ENCODE measurements around the gene C20orf144.

C20orf144 gene

GRCh38 chr20:33679758-33680485, 17.8 kb downstream of the C20orf144 start:
- Histone ChIP-seq H3K4me3 (ENCODE audit: extremely low read depth, insufficient read depth, low read length, poor library complexity, severe bottlenecking) (no peak overlapping the region), H3K27ac (ENCODE audit: low read depth, low read length, severe bottlenecking) (no peak overlapping the region), H3K4me1 (ENCODE audit: control insufficient read depth, insufficient read depth, low read length, poor library complexity, severe bottlenecking) (peaks cover 12% of the 10 kb centered on the region), H3K9me3 (ENCODE audit: control insufficient read depth, low read length) (no peaks in the 10 kb centered on the region), H3K36me3 (ENCODE audit: control insufficient read depth, insufficient read depth, low read length) (peaks cover 45% of the 10 kb centered on the region)
- WGBS, 2 experiments (ENCODE audit: insufficient coverage in 2 of 2), result 91% methylated on average over 17 to 20 of the region's 20 CpGs

GRCh38 chr20:33680686-33681085, 18.6 kb downstream of the C20orf144 start:
- H3K4me3 ChIP-seq (ENCODE audit: extremely low read depth, insufficient read depth, low read length, poor library complexity, severe bottlenecking), result no peak overlapping the region
- no peak overlapping the region for H3K27ac ChIP-seq (ENCODE audit: low read depth, low read length, severe bottlenecking)
- no peaks in the 10 kb centered on the region for H3K9me3 ChIP-seq (ENCODE audit: control insufficient read depth, low read length)
- peaks cover 10% of the 10 kb centered on the region for H3K4me1 ChIP-seq (ENCODE audit: control insufficient read depth, insufficient read depth, low read length, poor library complexity, severe bottlenecking)
- WGBS, 2 experiments (ENCODE audit: insufficient coverage in 2 of 2), result 100% methylated on average over 1 of the region's 2 CpGs; no CpG with 5 or more reads in 1 of the 2 experiments
- H3K36me3 ChIP-seq (ENCODE audit: control insufficient read depth, insufficient read depth, low read length), result peaks cover 43% of the 10 kb centered on the region

DNA sequence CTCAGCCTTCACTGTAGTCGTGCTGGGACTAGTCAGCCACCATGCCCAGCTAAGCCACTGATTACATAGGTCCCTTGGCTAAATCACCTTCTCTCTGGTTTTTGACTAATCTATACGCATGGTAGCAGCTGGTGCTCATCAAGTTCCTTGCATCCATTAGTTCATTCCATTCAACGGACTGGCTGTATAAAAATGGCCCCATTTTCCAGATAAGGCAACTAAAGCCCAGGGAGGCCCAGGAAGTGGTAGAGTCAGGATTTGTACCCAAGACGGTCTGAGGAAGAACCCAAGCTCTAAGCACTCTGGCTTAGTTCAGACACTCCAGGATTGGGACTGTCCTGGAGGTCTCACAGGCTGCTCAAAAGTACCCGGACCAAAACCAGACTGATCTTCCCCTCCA, 19.2 kb downstream of the C20orf144 start:
- 96 to 99% methylated on average over 4 to 5 of the region's 5 CpGs for WGBS, 2 experiments (ENCODE audit: insufficient coverage in 2 of 2)
- H3K9me3 ChIP-seq (ENCODE audit: control insufficient read depth, low read length), result no peaks in the 10 kb centered on the region
- H3K27ac ChIP-seq (ENCODE audit: low read depth, low read length, severe bottlenecking), result no peak overlapping the region
- peaks cover 8% of the 10 kb centered on the region for H3K4me1 ChIP-seq (ENCODE audit: control insufficient read depth, insufficient read depth, low read length, poor library complexity, severe bottlenecking)
- no peak overlapping the region for H3K4me3 ChIP-seq (ENCODE audit: extremely low read depth, insufficient read depth, low read length, poor library complexity, severe bottlenecking)
- H3K36me3 ChIP-seq (ENCODE audit: control insufficient read depth, insufficient read depth, low read length), result peaks cover 38% of the 10 kb centered on the region

GRCh38 chr20:33681728-33682353, 19.7 kb downstream of the C20orf144 start:
- Histone ChIP-seq H3K9me3 (ENCODE audit: control insufficient read depth, low read length) (no peaks in the 10 kb centered on the region), H3K4me3 (ENCODE audit: extremely low read depth, insufficient read depth, low read length, poor library complexity, severe bottlenecking) (no peak overlapping the region), H3K27ac (ENCODE audit: low read depth, low read length, severe bottlenecking) (no peak overlapping the region), H3K36me3 (ENCODE audit: control insufficient read depth, insufficient read depth, low read length) (peaks cover 32% of the 10 kb centered on the region), H3K4me1 (ENCODE audit: control insufficient read depth, insufficient read depth, low read length, poor library complexity, severe bottlenecking) (peaks cover 11% of the 10 kb centered on the region)
- WGBS, 2 experiments (ENCODE audit: insufficient coverage in 2 of 2), result 87 to 93% methylated on average over 9 of the region's 9 CpGs

GRCh38 chr20:33684533-33685327, 22.6 kb downstream of the C20orf144 start:
- WGBS, 2 experiments (ENCODE audit: insufficient coverage in 2 of 2), result 39 to 48% methylated on average over 7 to 8 of the region's 10 CpGs
- peak overlapping the region; percentile 53 for H3K4me3 ChIP-seq (ENCODE audit: extremely low read depth, insufficient read depth, low read length, poor library complexity, severe bottlenecking)

GRCh38 chr20:33685328-33686099, 23.4 kb downstream of the C20orf144 start:
- Histone ChIP-seq H3K36me3 (ENCODE audit: control insufficient read depth, insufficient read depth, low read length) (peaks cover 2% of the 10 kb centered on the region), H3K4me1 (ENCODE audit: control insufficient read depth, insufficient read depth, low read length, poor library complexity, severe bottlenecking) (peaks cover 35% of the 10 kb centered on the region), H3K4me3 (ENCODE audit: extremely low read depth, insufficient read depth, low read length, poor library complexity, severe bottlenecking) (peak overlapping the region; percentile 53), H3K9me3 (ENCODE audit: control insufficient read depth, low read length) (no peaks in the 10 kb centered on the region), H3K27ac (ENCODE audit: low read depth, low read length, severe bottlenecking) (no peak overlapping the region)
- WGBS, 2 experiments (ENCODE audit: insufficient coverage in 2 of 2), result 1% methylated on average over 17 to 43 of the region's 53 CpGs

More at GRCh38 chr20:33684533-33685327, 22.6 kb downstream of the C20orf144 start:
- H3K27ac ChIP-seq (ENCODE audit: low read depth, low read length, severe bottlenecking), result no peak overlapping the region
- no peaks in the 10 kb centered on the region for H3K9me3 ChIP-seq (ENCODE audit: control insufficient read depth, low read length)
- peaks cover 4% of the 10 kb centered on the region for H3K36me3 ChIP-seq (ENCODE audit: control insufficient read depth, insufficient read depth, low read length)
- H3K4me1 ChIP-seq (ENCODE audit: control insufficient read depth, insufficient read depth, low read length, poor library complexity, severe bottlenecking), result peaks cover 31% of the 10 kb centered on the region

GRCh38 chr20:33686100-33686983, 24.2 kb downstream of the C20orf144 start, which contains the start of gene E2F1:
E2F1 (minus strand) TSS chr20:33686385; CDS start chr20:33686264, 121 bp downstream.
- Histone ChIP-seq H3K4me1 (ENCODE audit: control insufficient read depth, insufficient read depth, low read length, poor library complexity, severe bottlenecking) (peaks cover 35% of the 10 kb centered on the region), H3K4me3 (ENCODE audit: extremely low read depth, insufficient read depth, low read length, poor library complexity, severe bottlenecking) (peak within 1 kb of the TSS; percentile 53), H3K27ac (ENCODE audit: low read depth, low read length, severe bottlenecking) (peak within 1 kb of the TSS; percentile 41), H3K9me3 (ENCODE audit: control insufficient read depth, low read length) (no peaks in the 10 kb centered on the region), H3K36me3 (ENCODE audit: control insufficient read depth, insufficient read depth, low read length) (no peaks in the 10 kb centered on the region)
- WGBS, 2 experiments (ENCODE audit: insufficient coverage in 2 of 2), result 4% methylated on average over 82 to 84 of the region's 101 CpGs

DNA sequence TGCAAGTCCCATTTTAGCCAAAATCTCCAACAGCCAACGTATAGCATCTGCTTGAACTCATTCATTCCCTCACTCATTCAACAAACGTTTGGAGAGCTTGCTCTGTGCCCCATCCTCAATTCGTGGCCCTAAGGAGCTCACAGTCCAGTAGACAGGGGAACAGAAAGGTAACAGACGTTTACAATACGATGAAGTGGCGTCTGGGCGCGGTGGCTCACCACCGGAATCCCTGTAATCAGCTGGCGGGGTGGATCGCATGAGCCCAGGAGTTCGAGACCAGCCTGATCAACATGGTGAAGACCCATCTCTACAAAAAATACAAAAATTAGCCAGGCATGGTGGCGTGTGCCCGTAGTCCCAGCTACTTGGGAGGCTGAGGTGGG, 24.8 kb downstream of the C20orf144 start:
- Histone ChIP-seq H3K4me1 (ENCODE audit: control insufficient read depth, insufficient read depth, low read length, poor library complexity, severe bottlenecking) (peaks cover 35% of the 10 kb centered on the region), H3K36me3 (ENCODE audit: control insufficient read depth, insufficient read depth, low read length) (no peaks in the 10 kb centered on the region), H3K9me3 (ENCODE audit: control insufficient read depth, low read length) (no peaks in the 10 kb centered on the region), H3K4me3 (ENCODE audit: extremely low read depth, insufficient read depth, low read length, poor library complexity, severe bottlenecking) (no peak overlapping the region), H3K27ac (ENCODE audit: low read depth, low read length, severe bottlenecking) (peak overlapping the region; percentile 41)
- 88 to 95% methylated on average over 7 to 14 of the region's 14 CpGs for WGBS, 2 experiments (ENCODE audit: insufficient coverage in 2 of 2)

DNA sequence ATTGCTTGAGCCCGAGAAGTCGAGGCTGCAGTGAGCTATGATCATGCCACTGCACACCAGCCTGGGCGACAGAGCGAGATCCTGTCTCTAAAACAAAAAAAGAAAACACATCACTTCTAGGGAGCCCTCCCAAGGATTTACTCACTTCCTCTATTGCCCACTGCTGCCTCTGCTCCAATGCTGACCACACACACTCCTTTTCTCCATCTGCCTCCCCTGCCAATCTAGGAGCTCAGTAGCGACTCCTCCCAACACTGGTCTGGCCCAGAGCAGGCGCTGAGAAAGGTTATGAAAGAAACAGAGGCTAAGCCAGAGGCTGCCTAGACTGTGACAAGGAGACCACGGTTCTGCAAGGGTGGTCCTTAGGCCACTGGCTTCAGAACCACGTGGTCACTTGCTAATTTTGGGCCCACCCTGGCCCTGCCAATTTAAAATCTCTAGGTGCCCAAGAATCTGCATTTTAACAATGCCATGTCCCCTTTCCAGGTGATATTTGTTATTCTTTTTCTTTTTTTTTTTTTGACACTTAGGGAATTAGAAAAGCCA, 25.3 kb downstream of the C20orf144 start:
- Histone ChIP-seq H3K9me3 (ENCODE audit: control insufficient read depth, low read length) (no peaks in the 10 kb centered on the region), H3K4me1 (ENCODE audit: control insufficient read depth, insufficient read depth, low read length, poor library complexity, severe bottlenecking) (peaks cover 35% of the 10 kb centered on the region), H3K36me3 (ENCODE audit: control insufficient read depth, insufficient read depth, low read length) (no peaks in the 10 kb centered on the region), H3K27ac (ENCODE audit: low read depth, low read length, severe bottlenecking) (peak overlapping the region; percentile 41), H3K4me3 (ENCODE audit: extremely low read depth, insufficient read depth, low read length, poor library complexity, severe bottlenecking) (no peak overlapping the region)
- WGBS, 2 experiments (ENCODE audit: insufficient coverage in 2 of 2), result 87 to 92% methylated on average over 8 of the region's 8 CpGs

Measured in mesodermal cell (in vitro differentiated cells).